ENCODE measurements around the gene CHRD. TPM values are rescaled to one million over a fixed set of nuclear protein-coding genes. Genes with fewer than 3 reads are reported as not detected.

Gene CHRD
- total and polyA plus RNA-seq, 9 of the 15 experiments (the other 6 are each of a cell fraction or from before 2014, with no cell fraction given): 0.11 to 1.3 (median 0.59) TPM; not detected in 3

DNA sequence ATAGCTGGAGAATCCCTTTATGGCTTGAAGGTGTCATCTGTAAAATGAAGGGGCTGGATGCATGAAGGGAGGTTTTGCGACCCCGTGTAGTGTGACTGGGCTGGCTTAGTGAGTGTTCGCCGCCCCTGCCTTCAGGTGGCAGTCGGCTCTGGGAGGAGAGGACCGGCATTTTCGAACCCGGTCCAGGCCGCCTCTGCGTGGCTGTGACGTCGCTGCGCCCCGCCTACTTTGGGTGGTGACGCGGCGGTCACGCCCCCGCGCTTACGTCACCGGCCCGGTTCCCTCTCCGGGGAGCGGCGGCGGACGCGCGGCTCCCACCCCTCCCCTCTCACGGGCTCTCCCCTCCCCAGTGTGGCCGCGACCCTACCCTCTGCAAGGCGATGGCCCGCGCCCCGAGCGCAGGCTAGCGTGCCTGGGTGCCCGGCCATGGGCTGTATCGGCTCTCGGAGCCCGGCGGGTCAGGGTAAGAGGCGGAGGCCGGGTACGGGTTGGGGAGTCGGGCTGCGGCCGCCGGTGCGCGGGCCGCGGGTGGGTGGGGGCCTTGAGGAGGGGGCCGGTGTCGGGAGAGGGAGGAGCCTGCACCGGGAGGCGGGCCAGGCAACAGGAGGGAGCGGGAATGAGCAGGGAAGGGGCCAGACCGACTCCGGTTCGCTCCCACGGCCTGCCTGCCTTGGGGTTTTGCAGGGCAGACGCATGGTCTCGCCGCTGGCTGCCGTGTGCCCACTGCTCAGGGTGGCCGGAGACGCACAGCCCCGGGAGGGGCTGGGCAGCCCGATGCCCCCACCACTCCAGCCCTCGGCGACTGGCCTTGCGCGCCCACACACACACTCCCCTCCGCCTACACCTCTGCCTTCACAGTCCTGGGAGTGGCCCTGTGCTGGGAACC, 44.0 kb upstream of the CHRD start:
- ATAC-seq (peak; percentile 79), FAIRE-seq (peak; percentile 68), DNase-seq (ENCODE audit: extremely low read depth in 1 of 4, low spot score in 3 of 4) (peak; percentile 91 to 92 (median 92))
- ChIA-PET CTCF (ENCODE audit: low intra/inter-chr PET ratio) (no interaction called here), POLR2A (interaction anchor here (0.6 to 1.9 kb wide), 7 partner anchors 9 to 24 kb away, joined by 3 to 8 read pairs (median 3); no protein-coding TSS in a partner anchor)
- Histone ChIP-seq H3K4me2 (ENCODE audit: insufficient read depth, low read length) (peak overlapping the region; percentile 80), H3K27me3 (ENCODE audit: control insufficient read depth in 2 of 2, insufficient read depth in 2 of 2, low read length in 2 of 2) (no peaks in the 10 kb centered on the region), H3K9ac (ENCODE audit: insufficient read depth in 1 of 2, low read depth in 2 of 2, low read length in 2 of 2) (peak overlapping the region; percentile 70 to 98), H3K27ac (ENCODE audit: extremely low read depth, low read depth, low read length) (peak overlapping the region; percentile 83), H3K4me1 (replicated peaks in 1 of 2; ENCODE audit: control insufficient read depth in 2 of 2, insufficient read depth in 2 of 2, low read length in 2 of 2) (peaks cover 51 to 62% of the 10 kb centered on the region in 2 experiments), H4K20me1 (replicated peaks; ENCODE audit: control insufficient read depth, insufficient read depth, low read length) (peaks cover 24% of the 10 kb centered on the region), H3K79me2 (ENCODE audit: control insufficient read depth, insufficient read depth, low read length) (peaks cover 16% of the 10 kb centered on the region), H3K4me3 (peak overlapping the region; percentile 62), H3K36me3 (ENCODE audit: control insufficient read depth, insufficient read depth, low read length) (peaks cover 47% of the 10 kb centered on the region), H3K9me3 (replicated peaks; ENCODE audit: control insufficient read depth, insufficient read depth, low read depth, low read length) (no peaks in the 10 kb centered on the region), H3K9me1 (ENCODE audit: control insufficient read depth, insufficient read depth, low read length) (peaks cover 11% of the 10 kb centered on the region), H2AFZ (ENCODE audit: low read depth, low read length) (peak overlapping the region; percentile 78)
- no TSS peak for BruUV-seq (replicated peaks)
- under 1% methylated on average over 26 of the region's 77 CpGs for WGBS (ENCODE audit: insufficient coverage, low coverage, missing lambda C conversion rate)
- in situ Hi-C loops (cut with MboI) (no loop called here), intact Hi-C loops (cut with micrococcal nuclease) (no loop called here)
- peak; percentile 88 for TF ChIP-seq JUND (IDR thresholded peaks at IDR 0.05; ENCODE audit: borderline replicate concordance, low read depth, low read length)
- TF ChIP-seq JUND (tag; IDR thresholded peaks at IDR 0.05; ENCODE audit: borderline replicate concordance, low read depth, low read length): peak; percentile 80; the same call in 1 of the 3 replicates
- no peak for TF ChIP-seq ZFP1 (CRISPR knock-in tag; IDR thresholded peaks at IDR 0.05)
- no peak for TF ChIP-seq MCM7 (IDR thresholded peaks at IDR 0.05)
- TF ChIP-seq SNRNP70 (optimal IDR thresholded peaks at IDR 0.05; ENCODE audit: low read depth, low read length): no peak
- TF ChIP-seq PHF21A (IDR thresholded peaks at IDR 0.05; ENCODE audit: borderline replicate concordance, low read depth): no peak
- TF ChIP-seq, protein P1, sequence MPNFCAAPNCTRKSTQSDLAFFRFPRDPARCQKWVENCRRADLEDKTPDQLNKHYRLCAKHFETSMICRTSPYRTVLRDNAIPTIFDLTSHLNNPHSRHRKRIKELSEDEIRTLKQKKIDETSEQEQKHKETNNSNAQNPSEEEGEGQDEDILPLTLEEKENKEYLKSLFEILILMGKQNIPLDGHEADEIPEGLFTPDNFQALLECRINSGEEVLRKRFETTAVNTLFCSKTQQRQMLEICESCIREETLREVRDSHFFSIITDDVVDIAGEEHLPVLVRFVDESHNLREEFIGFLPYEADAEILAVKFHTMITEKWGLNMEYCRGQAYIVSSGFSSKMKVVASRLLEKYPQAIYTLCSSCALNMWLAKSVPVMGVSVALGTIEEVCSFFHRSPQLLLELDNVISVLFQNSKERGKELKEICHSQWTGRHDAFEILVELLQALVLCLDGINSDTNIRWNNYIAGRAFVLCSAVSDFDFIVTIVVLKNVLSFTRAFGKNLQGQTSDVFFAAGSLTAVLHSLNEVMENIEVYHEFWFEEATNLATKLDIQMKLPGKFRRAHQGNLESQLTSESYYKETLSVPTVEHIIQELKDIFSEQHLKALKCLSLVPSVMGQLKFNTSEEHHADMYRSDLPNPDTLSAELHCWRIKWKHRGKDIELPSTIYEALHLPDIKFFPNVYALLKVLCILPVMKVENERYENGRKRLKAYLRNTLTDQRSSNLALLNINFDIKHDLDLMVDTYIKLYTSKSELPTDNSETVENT (CRISPR knock-in tag; IDR thresholded peaks at IDR 0.05): peak; percentile 24; the same call in 1 of the 2 replicates
- TF ChIP-seq DNMT1 (IDR thresholded peaks at IDR 0.05): no peak
- no peak for TF ChIP-seq ZNF583 (CRISPR knock-in tag; IDR thresholded peaks at IDR 0.05)
- no peak for TF ChIP-seq USF2 (CRISPR knock-in tag; IDR thresholded peaks at IDR 0.05)
- no peak; a peak in 1 of 4 replicates for TF ChIP-seq SRF (CRISPR knock-in tag; IDR thresholded peaks at IDR 0.05)
- TF ChIP-seq ZNF274 (IDR thresholded peaks at IDR 0.05; ENCODE audit: borderline replicate concordance, low read depth, low read length): no peak
- TF ChIP-seq KHSRP (IDR thresholded peaks at IDR 0.05): peak; percentile 87
- TF ChIP-seq, protein P2, sequence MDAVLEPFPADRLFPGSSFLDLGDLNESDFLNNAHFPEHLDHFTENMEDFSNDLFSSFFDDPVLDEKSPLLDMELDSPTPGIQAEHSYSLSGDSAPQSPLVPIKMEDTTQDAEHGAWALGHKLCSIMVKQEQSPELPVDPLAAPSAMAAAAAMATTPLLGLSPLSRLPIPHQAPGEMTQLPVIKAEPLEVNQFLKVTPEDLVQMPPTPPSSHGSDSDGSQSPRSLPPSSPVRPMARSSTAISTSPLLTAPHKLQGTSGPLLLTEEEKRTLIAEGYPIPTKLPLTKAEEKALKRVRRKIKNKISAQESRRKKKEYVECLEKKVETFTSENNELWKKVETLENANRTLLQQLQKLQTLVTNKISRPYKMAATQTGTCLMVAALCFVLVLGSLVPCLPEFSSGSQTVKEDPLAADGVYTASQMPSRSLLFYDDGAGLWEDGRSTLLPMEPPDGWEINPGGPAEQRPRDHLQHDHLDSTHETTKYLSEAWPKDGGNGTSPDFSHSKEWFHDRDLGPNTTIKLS (IDR thresholded peaks at IDR 0.05; ENCODE audit: borderline replicate concordance, low read depth): peak; percentile 57; the same call in 1 of the 2 replicates
- TF ChIP-seq NCOR1 (IDR thresholded peaks at IDR 0.05): 0 out of 2 replicates have a peak, but pooled peaks have one; percentile 26

Data from K562 (cell line).